Muscle layer of duodenum (tissue), 2 donors: Measurements from ENCODE around the gene NINL.
"Not testable (repeated sequence)": the region's sequence is repeated elsewhere in the genome, so short reads cannot be mapped to it uniquely, and the experiment has no call there.

Source experiments
- H3K27ac ChIP-seq: one replicate; pipeline ENCODE4 v1.7.0; 2013; ENCODE audit warnings: mild to moderate bottlenecking, low read length
- H3K27me3 ChIP-seq: one replicate; pipeline ENCODE4 v1.7.0; 2013; ENCODE audit warnings: low read depth, mild to moderate bottlenecking, control low read depth, low read length
- H3K36me3 ChIP-seq, 2 donors: one replicate each; pipeline ENCODE4 v1.7.0; 2013; ENCODE audit warnings: low read length in 2 of 2, control low read depth in 1 of 2, mild to moderate bottlenecking in 1 of 2; ENCODE audit not compliant: insufficient read depth in 2 of 2, control insufficient read depth in 1 of 2
- H3K4me1 ChIP-seq, 2 donors: one replicate each; pipeline ENCODE4 v1.7.0; 2013; ENCODE audit warnings: low read length in 2 of 2, mild to moderate bottlenecking in 2 of 2, control low read depth in 1 of 2, moderate library complexity in 1 of 2; ENCODE audit not compliant: insufficient read depth in 2 of 2, control insufficient read depth in 1 of 2
- H3K4me3 ChIP-seq, 2 donors: one replicate each; pipeline ENCODE4 v1.7.0; 2013; ENCODE audit warnings: low read length in 2 of 2, low read depth in 1 of 2, mild to moderate bottlenecking in 1 of 2
- H3K9me3 ChIP-seq, 2 donors: one replicate each; pipeline ENCODE4 v1.7.0; 2013; ENCODE audit warnings: low read length in 2 of 2, control low read depth in 1 of 2, mild to moderate bottlenecking in 1 of 2; ENCODE audit not compliant: control insufficient read depth in 1 of 2
- donor health status: healthy.

NINL gene

DNA sequence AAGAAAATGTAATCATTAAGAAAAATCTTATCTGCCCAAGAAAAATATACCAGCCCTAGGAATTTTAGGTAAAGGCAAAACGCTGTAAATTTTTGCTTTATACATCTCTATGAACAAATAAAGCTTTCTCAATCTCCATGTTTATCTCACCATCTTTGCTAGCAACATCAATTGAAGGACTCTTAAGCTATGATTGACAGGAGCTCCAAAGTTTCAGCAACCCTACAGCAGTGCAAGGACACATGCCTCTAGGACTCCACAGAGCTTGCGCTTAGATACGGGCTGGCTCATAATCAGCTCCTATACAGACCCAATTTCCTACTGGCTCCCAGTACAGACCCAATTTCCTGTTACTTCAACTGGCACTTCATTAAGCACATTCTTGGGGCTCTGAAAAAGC lies 34.2 kb upstream of the NINL start:
- Histone ChIP-seq H3K36me3 (peaks cover 0 to 15% of the 10 kb centered on the region in 2 donors), H3K9me3 (no peaks in the 10 kb centered on the region), H3K4me1 (peaks cover 4 to 10% of the 10 kb centered on the region in 2 donors), H3K27me3 (no peaks in the 10 kb centered on the region), H3K27ac (no peak overlapping the region), H3K4me3 (no peak overlapping the region)

DNA sequence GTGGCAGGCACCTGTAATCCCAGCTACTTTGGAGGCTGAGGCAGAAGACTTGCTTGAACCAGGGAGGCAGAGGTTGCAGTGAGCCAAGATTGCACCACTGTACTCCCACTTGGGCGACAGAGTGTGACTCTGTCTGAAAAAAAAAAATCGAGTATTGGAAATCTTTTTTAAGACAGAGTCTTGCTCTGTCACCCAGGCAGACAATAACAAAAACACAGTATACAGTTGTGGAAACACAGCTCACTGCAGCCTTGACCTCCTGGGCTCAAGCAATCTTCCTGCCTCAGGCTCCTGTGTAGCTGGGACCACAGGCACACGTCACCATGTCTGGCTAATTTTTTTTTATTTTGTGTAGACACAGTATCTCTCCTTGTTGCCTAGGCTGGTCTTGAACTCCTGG lies 23.4 kb upstream of the NINL start:
- no peak overlapping the region for H3K4me3 ChIP-seq
- H3K27me3 ChIP-seq = no peaks in the 10 kb centered on the region
- peaks cover 0 to 2% of the 10 kb centered on the region in 2 donors for H3K36me3 ChIP-seq
- H3K27ac ChIP-seq = no peak overlapping the region
- H3K9me3 ChIP-seq = no peaks in the 10 kb centered on the region
- no peaks in the 10 kb centered on the region for H3K4me1 ChIP-seq

DNA sequence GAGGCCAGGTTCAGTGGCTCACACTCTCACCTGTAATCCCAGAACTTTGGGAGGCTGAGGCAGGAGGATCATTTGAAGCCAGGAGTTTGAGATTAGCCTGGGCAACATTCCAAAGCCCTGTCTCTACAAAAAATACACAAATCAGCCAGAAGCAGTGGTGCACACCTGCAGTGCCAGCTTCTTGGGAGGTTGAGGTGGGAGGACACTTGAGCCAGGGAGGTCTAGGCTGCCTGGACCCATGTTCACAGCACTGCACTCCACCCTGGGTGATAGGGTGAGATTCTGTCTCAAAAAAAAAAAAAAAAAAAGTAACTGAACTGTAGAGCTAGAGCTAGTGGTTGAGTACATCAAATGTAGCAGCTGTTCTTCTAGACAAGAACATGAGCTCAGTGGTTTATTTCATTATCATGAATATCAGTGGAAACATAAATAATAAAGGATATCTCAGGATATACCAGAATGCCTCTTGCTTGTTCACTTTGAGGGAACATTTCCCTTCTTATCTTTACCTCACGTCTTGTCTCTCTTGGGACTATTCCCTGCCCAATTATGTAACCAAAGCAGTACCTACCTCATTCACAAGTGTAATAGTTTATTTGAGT lies 20.9 kb upstream of the NINL start:
- no peaks in the 10 kb centered on the region for H3K36me3 ChIP-seq
- no peak overlapping the region for H3K4me3 ChIP-seq
- H3K4me1 ChIP-seq = no peaks in the 10 kb centered on the region
- no peak overlapping the region for H3K27ac ChIP-seq
- H3K27me3 ChIP-seq = no peaks in the 10 kb centered on the region
- no peaks in the 10 kb centered on the region for H3K9me3 ChIP-seq

DNA sequence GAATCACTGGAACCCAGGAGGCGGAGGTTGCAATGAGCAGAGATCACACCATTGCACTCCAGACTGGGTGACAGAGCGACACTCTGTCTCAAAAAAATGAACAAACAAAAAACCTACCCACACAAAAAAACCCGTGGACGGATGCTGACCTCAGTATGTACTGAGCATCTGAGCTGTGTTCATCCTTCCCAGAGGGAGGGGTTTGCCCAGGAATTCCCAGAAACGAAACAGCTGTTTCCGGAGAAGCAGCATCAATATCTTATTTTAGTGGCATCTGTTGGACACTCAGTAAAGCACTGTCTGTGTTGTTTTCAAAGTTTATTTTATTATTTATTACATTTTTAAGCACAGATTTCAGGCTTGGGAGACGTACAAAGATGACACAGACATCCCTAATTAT lies 19.8 kb upstream of the NINL start:
- no peak overlapping the region for H3K27ac ChIP-seq
- H3K27me3 ChIP-seq = no peaks in the 10 kb centered on the region
- H3K4me1 ChIP-seq = no peaks in the 10 kb centered on the region
- H3K36me3 ChIP-seq = no peaks in the 10 kb centered on the region
- H3K9me3 ChIP-seq = no peaks in the 10 kb centered on the region
- H3K4me3 ChIP-seq = no peak overlapping the region

DNA sequence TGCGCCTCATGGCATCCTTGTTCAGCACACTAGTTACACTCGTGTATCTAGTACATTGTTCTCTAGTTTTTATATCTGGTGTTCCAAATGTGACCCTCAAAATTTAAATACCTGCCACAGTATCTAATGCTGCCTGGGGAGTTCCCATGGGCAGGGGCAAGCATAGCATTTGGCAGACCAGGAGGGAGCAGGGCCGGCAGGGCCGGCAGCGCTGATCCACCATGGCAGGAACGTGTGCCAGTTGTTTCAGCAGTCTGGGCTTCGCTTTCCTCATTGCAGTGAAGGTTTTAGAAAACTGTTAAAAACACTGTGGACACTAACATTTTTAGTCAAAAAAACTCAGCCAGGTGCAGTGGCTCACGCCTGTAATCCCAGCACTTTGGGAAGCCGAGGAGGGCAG lies 19.3 kb upstream of the NINL start:
- no peak overlapping the region for H3K27ac ChIP-seq
- H3K27me3 ChIP-seq = no peaks in the 10 kb centered on the region
- no peaks in the 10 kb centered on the region for H3K9me3 ChIP-seq
- H3K4me1 ChIP-seq = no peaks in the 10 kb centered on the region
- no peaks in the 10 kb centered on the region for H3K36me3 ChIP-seq
- H3K4me3 ChIP-seq = no peak overlapping the region

DNA sequence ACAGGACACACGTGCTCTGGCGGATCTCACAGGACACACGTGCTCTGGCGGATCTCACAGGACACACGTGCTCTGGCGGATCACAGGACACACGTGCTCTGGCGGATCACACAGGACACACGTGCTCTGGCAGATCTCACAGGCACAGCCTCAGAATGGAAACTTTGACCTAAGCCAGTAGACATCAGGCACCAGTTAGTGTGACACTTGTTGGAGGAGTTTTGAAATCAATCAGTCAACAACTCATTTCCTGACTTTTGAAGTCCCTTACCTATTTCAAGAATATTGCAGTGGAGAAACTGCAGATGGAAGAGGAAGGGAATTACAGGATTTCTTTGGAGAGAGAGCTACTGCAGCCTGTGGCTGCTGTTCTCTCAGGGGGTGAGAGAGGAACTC lies 17.6 kb upstream of the NINL start:
- H3K27me3 ChIP-seq, H3K4me1 ChIP-seq, H3K36me3 ChIP-seq, H3K4me3 ChIP-seq, H3K27ac ChIP-seq, H3K9me3 ChIP-seq: not testable (repeated sequence)

DNA sequence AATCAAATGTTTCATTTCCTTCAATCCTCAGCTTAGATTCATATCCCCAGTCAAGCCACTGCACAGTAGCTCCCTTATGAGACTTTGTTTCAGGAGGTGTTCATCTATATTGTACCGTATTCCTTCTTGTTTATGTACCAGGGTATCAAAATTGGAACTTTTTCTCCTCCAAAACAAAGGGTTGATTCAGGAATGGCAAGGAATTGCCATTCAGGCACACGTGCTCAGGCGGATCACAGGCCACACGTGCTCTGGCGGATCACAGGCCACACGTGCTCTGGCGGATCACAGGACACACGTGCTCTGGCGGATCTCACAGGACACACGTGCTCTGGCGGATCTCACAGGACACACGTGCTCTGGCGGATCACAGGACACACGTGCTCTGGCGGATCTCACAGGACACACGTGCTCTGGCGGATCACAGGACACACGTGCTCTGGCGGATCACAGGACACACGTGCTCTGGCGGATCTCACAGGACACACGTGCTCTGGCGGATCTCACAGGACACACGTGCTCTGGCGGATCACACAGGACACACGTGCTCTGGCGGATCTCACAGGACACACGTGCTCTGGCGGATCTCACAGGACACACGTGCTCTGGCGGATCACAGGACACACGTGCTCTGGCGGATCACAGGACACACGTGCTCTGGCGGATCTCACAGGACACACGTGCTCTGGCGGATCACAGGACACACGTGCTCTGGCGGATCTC lies 17.0 kb upstream of the NINL start:
- H3K9me3 ChIP-seq, H3K36me3 ChIP-seq, H3K4me1 ChIP-seq, H3K27ac ChIP-seq, H3K27me3 ChIP-seq, H3K4me3 ChIP-seq: not testable (repeated sequence)

DNA sequence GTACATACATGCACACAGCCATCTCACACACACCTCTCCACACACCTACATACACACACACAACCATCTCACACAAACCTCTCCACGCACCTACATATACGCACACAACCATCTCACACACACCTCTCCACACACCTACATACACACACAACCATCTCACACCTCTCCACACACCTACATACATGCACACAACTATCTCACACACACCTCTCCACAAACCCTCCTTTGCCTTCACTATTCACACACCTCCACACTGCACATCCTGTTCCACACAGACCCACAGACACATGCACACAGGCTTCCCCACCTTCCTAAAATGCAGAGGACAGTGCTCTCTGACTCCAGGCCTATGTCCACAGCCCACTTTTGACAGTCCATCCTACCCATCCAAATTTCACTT lies 16.3 kb upstream of the NINL start:
- no peaks in the 10 kb centered on the region for H3K4me1 ChIP-seq
- no peak overlapping the region for H3K27ac ChIP-seq
- no peaks in the 10 kb centered on the region for H3K36me3 ChIP-seq
- no peaks in the 10 kb centered on the region for H3K27me3 ChIP-seq
- H3K9me3 ChIP-seq = no peaks in the 10 kb centered on the region
- H3K4me3 ChIP-seq = no peak overlapping the region

DNA sequence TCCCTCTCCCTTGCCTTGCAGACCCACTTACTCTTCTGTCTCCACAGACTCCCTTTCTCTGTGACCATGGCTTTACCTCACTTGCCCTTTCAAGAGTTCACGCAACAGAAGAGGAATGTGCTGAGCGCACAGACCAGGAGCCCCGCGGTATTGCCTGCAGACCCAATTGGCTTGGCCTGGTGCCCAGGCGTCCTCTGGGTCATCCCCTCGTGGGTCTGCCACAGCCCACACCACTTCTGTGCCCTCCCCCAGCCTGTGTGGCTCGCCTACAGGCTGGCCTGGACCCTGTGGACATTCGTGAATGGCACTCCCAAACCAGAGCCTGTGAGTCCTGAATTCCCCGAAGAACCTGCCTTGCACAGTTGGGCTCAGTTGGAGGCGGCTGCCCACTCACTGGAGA lies 15.3 kb upstream of the NINL start:
- H3K4me1 ChIP-seq = no peaks in the 10 kb centered on the region
- H3K27me3 ChIP-seq = no peaks in the 10 kb centered on the region
- no peak overlapping the region for H3K27ac ChIP-seq
- H3K36me3 ChIP-seq = no peaks in the 10 kb centered on the region
- no peak overlapping the region for H3K4me3 ChIP-seq
- H3K9me3 ChIP-seq = no peaks in the 10 kb centered on the region

DNA sequence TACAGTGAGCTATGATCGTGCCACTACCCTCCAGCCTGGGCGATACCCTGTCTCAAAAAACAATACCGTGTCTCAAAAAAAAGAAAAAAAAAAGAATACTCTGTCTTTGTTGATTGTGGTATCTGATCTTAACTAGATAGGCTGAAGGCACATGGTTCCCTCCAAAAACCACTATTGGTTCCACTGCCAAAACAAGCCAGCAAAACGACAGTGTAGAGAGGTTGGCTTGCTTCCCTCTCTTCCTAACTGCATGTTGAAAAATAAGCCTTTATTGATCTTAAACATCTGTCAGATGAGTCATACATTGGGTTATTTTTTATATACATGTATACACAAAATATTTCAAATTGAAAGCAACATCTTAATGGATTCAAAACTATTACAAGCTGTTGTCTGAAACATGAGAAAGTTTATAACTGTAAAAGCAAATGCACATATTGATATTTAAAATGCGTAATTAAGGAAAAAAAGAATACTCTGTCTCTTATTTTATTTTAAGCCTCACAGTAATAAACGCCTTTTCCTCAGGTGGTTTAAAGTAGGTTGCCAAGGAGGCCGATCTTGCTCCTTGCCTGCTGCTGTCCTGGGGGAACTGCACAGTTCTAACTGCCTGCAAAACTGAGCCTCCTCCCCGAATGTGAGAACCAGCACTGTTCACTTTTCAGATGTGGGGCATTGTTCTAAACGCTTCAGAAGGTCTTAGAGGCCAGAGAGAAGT lies 7.0 kb upstream of the NINL start:
- no peaks in the 10 kb centered on the region for H3K4me1 ChIP-seq
- H3K36me3 ChIP-seq = no peaks in the 10 kb centered on the region
- H3K27ac ChIP-seq = no peak overlapping the region
- H3K27me3 ChIP-seq = no peaks in the 10 kb centered on the region
- H3K4me3 ChIP-seq = no peak overlapping the region
- no peaks in the 10 kb centered on the region for H3K9me3 ChIP-seq

DNA sequence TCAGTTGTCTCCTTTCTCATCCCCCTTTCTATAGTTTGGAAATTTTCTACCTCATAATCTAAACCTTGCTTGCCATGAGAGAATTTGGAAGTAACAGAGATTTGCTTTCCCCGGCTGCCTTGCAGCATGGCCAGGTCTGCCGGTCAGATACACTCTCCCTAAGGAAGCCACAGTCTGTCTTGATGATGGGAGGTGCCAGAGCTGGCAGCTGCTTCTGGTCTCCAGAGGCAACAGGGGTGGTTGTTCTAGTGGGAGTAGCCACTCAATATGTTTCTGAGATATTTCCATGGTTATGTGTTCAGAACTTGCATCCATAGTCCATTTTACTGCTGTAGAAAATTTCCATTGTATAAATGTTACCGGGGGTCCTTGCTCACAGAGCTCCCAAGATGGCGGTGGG lies 5.4 kb upstream of the NINL start:
- not testable (repeated sequence) for H3K27me3 ChIP-seq, H3K27ac ChIP-seq, H3K4me3 ChIP-seq, H3K4me1 ChIP-seq, H3K9me3 ChIP-seq, H3K36me3 ChIP-seq
